Tibial nerve (tissue), 4 donors: ENCODE results near the gene OPRD1. TPM values are rescaled to one million over a fixed set of nuclear protein-coding genes. Genes with fewer than 3 reads are reported as not detected.
"Not testable (repeated sequence)": the region's sequence is repeated elsewhere in the genome, so short reads cannot be mapped to it uniquely, and the experiment has no call there.

Experiments
- DNase-seq, 2 donors: peaks; one replicate each; pipeline ENCODE4 v3.0.0-alpha.2; 2019; ENCODE audit warnings: low spot score in 2 of 2
- H3K27ac ChIP-seq, 4 donors: fragments of 200-600 bp; sonication (generic) in 3 of 4; one replicate each; pipeline ENCODE4 v1.5.1; 2017 to 2019; ENCODE audit warnings: mild to moderate bottlenecking in 1 of 4
- H3K27me3 ChIP-seq, 2 donors: fragments of 200-600 bp; sonication (generic) in 1 of 2; one replicate each; pipeline versions ENCODE4 v1.5.1 to v1.6.0; 2017 to 2019
- H3K36me3 ChIP-seq, 3 donors: fragments of 200-600 bp; sonication (generic); one replicate each; pipeline ENCODE4 v1.5.1; 2018 to 2019
- H3K4me1 ChIP-seq, 4 donors: fragments of 200-600 bp; sonication (generic) in 3 of 4; one replicate each; pipeline ENCODE4 v1.5.1; 2017 to 2019
- H3K4me3 ChIP-seq, 4 donors: fragments of 200-600 bp; sonication (generic) in 3 of 4; one replicate each; pipeline ENCODE4 v1.5.1; 2017 to 2019; ENCODE audit warnings: mild to moderate bottlenecking in 1 of 4, moderate library complexity in 1 of 4
- H3K9me3 ChIP-seq, 4 donors: fragments of 200-600 bp; sonication (generic) in 3 of 4; one replicate each; pipeline ENCODE4 v1.5.1; 2017 to 2019
- CTCF ChIP-seq, 5 experiments: fragments of 200-600 bp in 3 of 5; fragments of 450-650 bp in 2 of 5; sonication (generic) in 3 of 5; IDR thresholded peaks; one replicate each; pipeline ENCODE4 v1.5.1; 2016 to 2019; ENCODE audit warnings: antibody characterized with exemption in 5 of 5, mild to moderate bottlenecking in 3 of 5, moderate library complexity in 2 of 5
- EP300 ChIP-seq, 2 donors: sonication (generic); formaldehyde crosslinking; IDR thresholded peaks; one replicate each; pipeline ENCODE4 v1.6.1; 2017; ENCODE audit warnings: antibody characterized with exemption in 2 of 2, mild to moderate bottlenecking in 1 of 2
- POLR2A ChIP-seq, 2 donors: fragments of 450-650 bp; IDR thresholded peaks; one replicate each; pipeline ENCODE4 v1.6.1; 2017; ENCODE audit warnings: antibody characterized with exemption in 2 of 2, mild to moderate bottlenecking in 2 of 2, moderate library complexity in 2 of 2
- WGBS, 2 donors: methylation state at CpG; one replicate each; pipeline ENCODE4 v1.1.5; 2018; 5-methylcytosine and 5-hydroxymethylcytosine counted together
- total RNA-seq, 4 donors: library from RNA; depleted of rRNA; stranded (reverse); fragments of >200 nt; gene quantifications; one replicate each; pipeline ENCODE4 v1.1.0, GENCODE V29; 2016

Gene OPRD1
- total RNA-seq, 4 donors from 2014 or later: not detected

DNA sequence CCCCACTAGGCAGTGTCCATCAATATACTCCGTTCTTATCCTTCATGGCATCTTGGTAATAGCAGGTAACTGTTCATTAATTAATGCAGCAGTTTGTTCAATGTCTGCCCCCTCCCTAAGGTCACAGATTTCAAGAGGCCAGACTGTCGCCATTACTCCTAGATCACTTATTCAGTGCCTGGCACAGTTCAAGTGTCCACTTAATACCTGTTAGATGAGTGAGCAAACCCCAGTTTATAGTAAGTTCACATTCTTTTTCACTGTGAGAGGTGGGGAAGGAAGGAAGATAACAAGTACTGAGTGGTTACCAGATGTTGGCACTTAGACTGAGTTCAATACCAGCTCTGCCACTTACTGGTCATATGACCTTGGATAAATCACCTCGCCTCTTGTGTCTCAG lies 36.4 kb downstream of the OPRD1 start:
- no peaks in the 10 kb centered on the region for H3K4me1 ChIP-seq
- no peaks in the 10 kb centered on the region for H3K36me3 ChIP-seq
- DNase-seq: no peak
- no peak overlapping the region for H3K27ac ChIP-seq
- WGBS, 2 donors: 80 to 87% methylated on average over 3 of the region's 3 CpGs
- TF ChIP-seq EP300 (IDR thresholded peaks at IDR 0.05) (no peak), CTCF (IDR thresholded peaks at IDR 0.05) (no peak), POLR2A (IDR thresholded peaks at IDR 0.05) (no peak)
- H3K9me3 ChIP-seq: no peaks in the 10 kb centered on the region
- no peaks in the 10 kb centered on the region for H3K27me3 ChIP-seq
- H3K4me3 ChIP-seq: no peak overlapping the region

GRCh38 chr1:28853093-28853742 lies 41.2 kb downstream of the OPRD1 start:
- no peaks in the 10 kb centered on the region for H3K36me3 ChIP-seq
- no peak overlapping the region for H3K4me3 ChIP-seq
- WGBS, 2 donors: 74 to 88% methylated on average over 3 of the region's 3 CpGs
- H3K9me3 ChIP-seq: no peaks in the 10 kb centered on the region
- no peak overlapping the region for H3K27ac ChIP-seq
- H3K27me3 ChIP-seq: no peaks in the 10 kb centered on the region
- no peak for TF ChIP-seq CTCF (IDR thresholded peaks at IDR 0.05)
- no peak for TF ChIP-seq POLR2A (IDR thresholded peaks at IDR 0.05)
- H3K4me1 ChIP-seq: peaks cover 0 to 10% (median 0%) of the 10 kb centered on the region in 4 donors
- DNase-seq: no peak

DNA sequence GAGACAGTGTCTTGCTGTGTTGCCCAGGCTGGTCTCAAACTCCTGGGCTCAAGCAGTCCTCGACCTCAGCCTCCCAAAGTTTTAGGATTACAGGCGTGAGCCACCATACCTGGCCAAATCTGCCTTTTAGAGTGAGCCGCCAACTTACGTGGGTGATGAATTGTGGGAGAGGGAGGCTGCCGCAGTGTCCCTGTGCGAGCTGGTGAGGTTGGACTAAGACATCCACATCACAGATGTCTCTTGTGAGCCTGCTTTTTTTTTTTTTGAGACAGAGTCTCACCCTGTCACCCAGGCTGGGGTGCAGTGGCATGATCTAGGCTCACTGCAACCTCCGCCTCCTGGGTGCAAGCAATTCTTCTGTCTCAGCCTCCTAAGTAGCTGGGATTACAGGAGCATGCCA lies 42.4 kb downstream of the OPRD1 start:
- H3K27me3 ChIP-seq, H3K9me3 ChIP-seq, H3K4me3 ChIP-seq, DNase-seq, H3K27ac ChIP-seq, H3K36me3 ChIP-seq: not testable (repeated sequence)
- peaks cover 0 to 10% (median 0%) of the 10 kb centered on the region in 4 donors for H3K4me1 ChIP-seq
- 89 to 92% methylated on average over 7 of the region's 7 CpGs for WGBS, 2 donors

GRCh38 chr1:28855046-28855445 lies 43.1 kb downstream of the OPRD1 start:
- no peaks in the 10 kb centered on the region for H3K36me3 ChIP-seq
- no peak for TF ChIP-seq CTCF (IDR thresholded peaks at IDR 0.05)
- TF ChIP-seq POLR2A (IDR thresholded peaks at IDR 0.05): no peak
- TF ChIP-seq EP300 (IDR thresholded peaks at IDR 0.05): no peak
- WGBS, 2 donors: 52 to 55% methylated on average over 8 of the region's 8 CpGs

DNA sequence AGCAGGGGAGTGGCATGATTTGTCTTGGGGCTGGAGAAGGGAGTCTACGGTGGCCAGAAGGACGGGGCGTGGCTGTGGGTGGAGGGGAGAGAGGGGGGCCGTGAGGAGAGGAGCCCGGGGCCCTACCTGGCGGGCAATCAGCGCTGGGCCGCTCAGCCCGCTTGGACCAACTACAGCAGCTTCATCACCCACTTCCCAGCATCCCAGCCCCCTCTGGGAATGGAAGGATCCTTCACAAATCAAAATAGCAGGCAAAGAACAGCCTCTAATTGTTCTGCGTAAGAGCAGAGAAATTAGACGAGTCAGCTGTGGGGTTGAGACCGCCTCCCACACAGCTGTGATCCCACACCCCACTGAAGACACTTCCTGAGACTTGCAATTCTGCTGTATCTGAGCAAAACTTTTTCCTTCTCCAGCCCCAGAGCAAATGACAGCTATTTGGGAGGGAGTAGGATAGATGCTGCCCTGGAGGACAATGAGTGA lies 43.5 kb downstream of the OPRD1 start:
- TF ChIP-seq CTCF (IDR thresholded peaks at IDR 0.05) (no peak), POLR2A (IDR thresholded peaks at IDR 0.05) (no peak), EP300 (IDR thresholded peaks at IDR 0.05) (no peak)
- DNase-seq: no peak
- WGBS, 2 donors: 13 to 25% methylated on average over 12 of the region's 12 CpGs
- Histone ChIP-seq H3K4me3 (no peak overlapping the region), H3K27ac (no peak overlapping the region), H3K36me3 (no peaks in the 10 kb centered on the region), H3K27me3 (no peaks in the 10 kb centered on the region), H3K9me3 (no peaks in the 10 kb centered on the region), H3K4me1 (peaks cover 0 to 10% (median 0%) of the 10 kb centered on the region in 4 donors)

More at GRCh38 chr1:28855046-28855445, 43.1 kb downstream of the OPRD1 start:
- Histone ChIP-seq H3K4me1 (peaks cover 0 to 10% (median 0%) of the 10 kb centered on the region in 4 donors), H3K27ac (no peak overlapping the region), H3K4me3 (no peak overlapping the region), H3K27me3 (no peaks in the 10 kb centered on the region), H3K9me3 (no peaks in the 10 kb centered on the region)
- no peak for DNase-seq
